A673 (cell line): ENCODE measurements around the gene MBD3L5. TPM values are rescaled to one million over a fixed set of nuclear protein-coding genes. Genes with fewer than 3 reads are reported as not detected.

Experiments
- BruUV-seq: library from RNA; stranded (reverse); fragments of 400-500 nt; replicated peaks from 2 replicates; lab custom pipeline; 2021; lab: Mats Ljungman, UMichigan
- CTCF ChIA-PET: fragments of 300-600 bp; sonication (Branson Sonifier 250); formaldehyde crosslinking; loops from one replicate; lab custom pipeline; 2022; ENCODE audit warnings: antibody characterized with exemption; lab: Charles Lee
- POLR2A ChIA-PET: fragments of 300-600 bp; sonication (Branson Sonifier 250); formaldehyde crosslinking; loops from one replicate; lab custom pipeline; 2022; ENCODE audit warnings: antibody characterized with exemption; ENCODE audit not compliant: low non-redundant PET; lab: Charles Lee
- DNase-seq: peaks from one replicate; pipeline ENCODE4 v3.0.0-alpha.2; 2015; ENCODE audit warnings: low spot score
- H3K27ac ChIP-seq: fragments of 200-600 bp; sonication (generic); 2 replicates; pipeline ENCODE4 v1.5.1; 2016; ENCODE audit warnings: mixed run types, low read depth, mild to moderate bottlenecking, mixed read lengths, antibody characterized with exemption, low read length; ENCODE audit not compliant: poor library complexity, severe bottlenecking
- H3K27me3 ChIP-seq: fragments of 200-600 bp; sonication (generic); replicated peaks from 2 replicates; pipeline ENCODE4 v1.6.1; 2017; ENCODE audit warnings: mixed run types, low read depth, mild to moderate bottlenecking, mixed read lengths, antibody characterized with exemption, low read length; ENCODE audit not compliant: insufficient read depth, poor library complexity
- H3K36me3 ChIP-seq: fragments of 200-600 bp; sonication (generic); 2 replicates; pipeline ENCODE4 v1.6.1; 2016; ENCODE audit warnings: mixed run types, mild to moderate bottlenecking, mixed read lengths, antibody characterized with exemption, low read length; ENCODE audit not compliant: insufficient read depth, poor library complexity, severe bottlenecking
- H3K4me1 ChIP-seq: fragments of 200-600 bp; sonication (generic); 2 replicates; pipeline ENCODE4 v1.6.1; 2017; ENCODE audit warnings: mixed run types, mild to moderate bottlenecking, mixed read lengths, antibody characterized with exemption, low read length; ENCODE audit not compliant: insufficient read depth, poor library complexity, severe bottlenecking
- H3K4me3 ChIP-seq: fragments of 200-600 bp; sonication (generic); 2 replicates; pipeline ENCODE4 v1.5.1; 2016; ENCODE audit warnings: low read depth, mixed run types, mild to moderate bottlenecking, mixed read lengths, low read length; ENCODE audit not compliant: poor library complexity, severe bottlenecking
- H3K9me3 ChIP-seq: fragments of 200-600 bp; sonication (generic); 2 replicates; pipeline ENCODE4 v1.6.1; 2016; ENCODE audit warnings: mixed run types, low read depth, mild to moderate bottlenecking, mixed read lengths, antibody characterized with exemption, low read length; ENCODE audit not compliant: poor library complexity, severe bottlenecking
- EZH2 ChIP-seq: fragments of 200-600 bp; sonication (generic); IDR thresholded peaks from 2 replicates; pipeline ENCODE4 v1.6.1; 2017; ENCODE audit warnings: borderline replicate concordance, low read depth, mild to moderate bottlenecking, mixed read lengths, antibody characterized with exemption, low read length; ENCODE audit not compliant: poor library complexity, severe bottlenecking
- intact Hi-C: fragments of 100-400 bp; cut with micrococcal nuclease; formaldehyde crosslinking; loops from one replicate; pipeline ENCODE4 v1.10.0; 2022; ENCODE audit not compliant: unreplicated experiment
- total RNA-seq: library from RNA; stranded (reverse); gene quantifications from 2 replicates; pipeline ENCODE4 v1.2.3, GENCODE V29; 2021
- TF ChIP-seq, protein P1 (sequence below): fragments of 300-800, 200-600 bp; sonication (generic); conservative IDR thresholded peaks from 2 replicates; pipeline ENCODE4 v1.5.1; 2017; ENCODE audit warnings: low read depth, mild to moderate bottlenecking, antibody characterized with exemption, low read length, moderate library complexity, mixed read lengths

The MBD3L5 gene
- total RNA-seq, 1 experiment from 2014 or later: 0.47 TPM

DNA sequence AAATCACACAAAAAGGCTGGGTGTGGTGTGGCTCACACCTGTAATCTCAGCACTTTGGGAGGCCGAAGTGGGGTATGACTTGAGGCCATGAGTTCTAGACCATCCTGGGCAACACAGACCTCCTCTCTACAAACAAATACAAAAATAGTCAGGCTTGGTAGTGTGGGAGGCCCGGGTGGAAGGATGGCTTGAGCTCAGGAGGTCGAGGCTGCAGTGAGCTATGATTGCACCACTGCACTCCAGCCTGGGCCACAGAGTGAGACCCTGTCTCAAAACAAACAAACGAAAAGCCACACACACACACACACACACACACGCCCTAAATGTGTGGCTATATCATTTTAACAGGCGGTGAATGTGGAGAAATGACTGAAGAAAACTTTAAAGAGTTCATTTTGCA lies 38.2 kb downstream of the MBD3L5 start:
- peaks cover 23% of the 10 kb centered on the region for H3K36me3 ChIP-seq
- no peak overlapping the region for H3K27ac ChIP-seq
- DNase-seq: no peak
- no peaks in the 10 kb centered on the region for H3K9me3 ChIP-seq
- ChIA-PET POLR2A (interaction anchor here (0.5 kb wide), 1 partner anchor 89 kb away, joined by 3 read pairs; no protein-coding TSS in a partner anchor), CTCF (no interaction called here)
- H3K4me3 ChIP-seq: peak overlapping the region; percentile 77
- BruUV-seq: no TSS peak
- TF ChIP-seq EZH2: no peak
- TF ChIP-seq, protein P1, sequence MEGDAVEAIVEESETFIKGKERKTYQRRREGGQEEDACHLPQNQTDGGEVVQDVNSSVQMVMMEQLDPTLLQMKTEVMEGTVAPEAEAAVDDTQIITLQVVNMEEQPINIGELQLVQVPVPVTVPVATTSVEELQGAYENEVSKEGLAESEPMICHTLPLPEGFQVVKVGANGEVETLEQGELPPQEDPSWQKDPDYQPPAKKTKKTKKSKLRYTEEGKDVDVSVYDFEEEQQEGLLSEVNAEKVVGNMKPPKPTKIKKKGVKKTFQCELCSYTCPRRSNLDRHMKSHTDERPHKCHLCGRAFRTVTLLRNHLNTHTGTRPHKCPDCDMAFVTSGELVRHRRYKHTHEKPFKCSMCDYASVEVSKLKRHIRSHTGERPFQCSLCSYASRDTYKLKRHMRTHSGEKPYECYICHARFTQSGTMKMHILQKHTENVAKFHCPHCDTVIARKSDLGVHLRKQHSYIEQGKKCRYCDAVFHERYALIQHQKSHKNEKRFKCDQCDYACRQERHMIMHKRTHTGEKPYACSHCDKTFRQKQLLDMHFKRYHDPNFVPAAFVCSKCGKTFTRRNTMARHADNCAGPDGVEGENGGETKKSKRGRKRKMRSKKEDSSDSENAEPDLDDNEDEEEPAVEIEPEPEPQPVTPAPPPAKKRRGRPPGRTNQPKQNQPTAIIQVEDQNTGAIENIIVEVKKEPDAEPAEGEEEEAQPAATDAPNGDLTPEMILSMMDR: no peak
- no peaks in the 10 kb centered on the region for H3K27me3 ChIP-seq
- intact Hi-C loops: no loop called here
- H3K4me1 ChIP-seq: no peaks in the 10 kb centered on the region

DNA sequence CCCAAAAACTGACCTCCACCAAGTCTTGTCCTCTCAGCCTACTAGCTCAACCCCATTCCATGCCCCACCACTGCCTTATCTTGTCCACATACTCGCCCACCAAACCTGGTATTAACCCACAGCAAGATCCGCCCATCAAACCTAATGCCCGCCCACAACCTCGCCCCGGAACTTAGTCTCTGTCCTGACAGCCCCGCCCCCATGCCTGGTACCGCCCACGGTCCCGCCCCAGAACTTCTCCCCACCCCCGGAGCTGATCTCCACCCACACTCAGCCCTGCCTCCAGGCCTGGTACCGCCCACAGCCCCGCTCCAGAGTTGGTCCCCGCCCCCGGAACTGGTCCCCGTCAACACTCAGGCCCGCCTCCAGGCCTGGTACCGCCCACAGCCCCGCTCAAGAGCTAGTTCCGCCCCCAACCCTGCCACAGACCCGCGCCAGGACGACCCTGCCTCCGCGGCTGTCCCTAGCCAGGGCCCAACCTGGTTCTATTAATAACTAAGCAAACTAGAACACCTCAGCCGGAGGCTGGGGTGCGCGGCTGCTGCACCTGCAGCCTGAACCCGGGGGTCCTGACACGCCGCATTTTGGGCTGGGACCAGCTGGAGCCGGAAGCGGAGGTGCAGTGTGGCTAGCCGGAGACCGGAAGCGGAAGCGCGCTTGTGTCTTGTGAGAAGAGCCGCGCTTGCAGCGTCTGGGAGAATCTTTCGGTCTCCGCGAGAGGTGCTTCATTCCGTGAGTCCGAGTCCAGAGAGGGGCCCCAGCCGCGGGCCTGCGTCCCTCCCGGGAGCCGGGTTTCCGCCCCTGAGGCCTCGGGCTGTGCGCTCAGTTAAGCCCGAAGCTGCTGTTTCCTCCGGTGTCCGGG lies 38.9 kb downstream of the MBD3L5 start, which contains the start of gene ZNF557:
ZNF557 (plus strand) TSS at position 662 of the 862 bp plus-strand sequence. CDS start 5,372 bp downstream, outside the sequence.
- CTCF ChIA-PET: interaction anchor here (0.6 to 0.7 kb wide), 4 partner anchors 170 to 520 kb away, joined by 3 to 6 read pairs (median 4); no protein-coding TSS in a partner anchor
- intact Hi-C loops: no loop called here
- TF ChIP-seq, protein P1: no peak
- no peak for TF ChIP-seq EZH2
- no TSS peak for BruUV-seq
- Histone ChIP-seq H3K9me3 (no peaks in the 10 kb centered on the region), H3K27ac (peak within 1 kb of the TSS; percentile 83), H3K27me3 (no peaks in the 10 kb centered on the region), H3K4me3 (peak within 1 kb of the TSS; percentile 77), H3K36me3 (peaks cover 27% of the 10 kb centered on the region), H3K4me1 (no peaks in the 10 kb centered on the region)
- DNase-seq: peak; percentile 98
- POLR2A ChIA-PET: interaction anchor here (0.5 to 0.7 kb wide), 2 partner anchors 33 to 89 kb away, joined by 3 to 7 read pairs; no protein-coding TSS in a partner anchor

DNA sequence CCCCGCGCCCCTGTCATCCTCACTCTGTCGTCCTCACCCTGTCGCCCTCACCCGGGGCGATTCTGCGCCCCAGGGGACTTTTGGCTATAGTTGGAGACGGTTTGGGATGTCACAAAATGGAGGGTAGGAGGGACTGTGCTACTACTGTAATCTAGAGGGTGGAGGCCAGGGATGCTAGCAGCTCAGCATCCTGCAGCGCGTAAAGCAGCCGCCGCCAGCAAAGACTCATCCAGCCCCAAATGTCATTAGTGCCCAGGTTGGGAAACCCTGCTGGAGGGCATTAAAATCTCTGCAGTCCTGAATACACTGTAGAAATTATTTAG lies 39.5 kb downstream of the MBD3L5 start:
- intact Hi-C loops: no loop called here
- no peaks in the 10 kb centered on the region for H3K27me3 ChIP-seq
- H3K27ac ChIP-seq: peak overlapping the region; percentile 83
- no peaks in the 10 kb centered on the region for H3K9me3 ChIP-seq
- DNase-seq: no peak
- peaks cover 32% of the 10 kb centered on the region for H3K36me3 ChIP-seq
- CTCF ChIA-PET: interaction anchor here (0.7 kb wide), 1 partner anchor 170 kb away, joined by 5 read pairs; no protein-coding TSS in a partner anchor
- no TSS peak for BruUV-seq
- H3K4me1 ChIP-seq: no peaks in the 10 kb centered on the region
- peak overlapping the region; percentile 77 for H3K4me3 ChIP-seq
- no peak for TF ChIP-seq EZH2
- POLR2A ChIA-PET: no interaction called here
